WI38 (cell line): ENCODE data around the gene CTXND1.

Experiments
- H3K4me3 ChIP-seq: 2 replicates; pipeline ENCODE4 v1.5.1; 2011; ENCODE audit warnings: low read depth, mild to moderate bottlenecking, control low read depth, low read length
- CTCF ChIP-seq: IDR thresholded peaks from 2 replicates; pipeline ENCODE4 v1.5.1; 2012; ENCODE audit warnings: low read depth, mild to moderate bottlenecking, control low read depth, low read length

CTXND1 gene

DNA sequence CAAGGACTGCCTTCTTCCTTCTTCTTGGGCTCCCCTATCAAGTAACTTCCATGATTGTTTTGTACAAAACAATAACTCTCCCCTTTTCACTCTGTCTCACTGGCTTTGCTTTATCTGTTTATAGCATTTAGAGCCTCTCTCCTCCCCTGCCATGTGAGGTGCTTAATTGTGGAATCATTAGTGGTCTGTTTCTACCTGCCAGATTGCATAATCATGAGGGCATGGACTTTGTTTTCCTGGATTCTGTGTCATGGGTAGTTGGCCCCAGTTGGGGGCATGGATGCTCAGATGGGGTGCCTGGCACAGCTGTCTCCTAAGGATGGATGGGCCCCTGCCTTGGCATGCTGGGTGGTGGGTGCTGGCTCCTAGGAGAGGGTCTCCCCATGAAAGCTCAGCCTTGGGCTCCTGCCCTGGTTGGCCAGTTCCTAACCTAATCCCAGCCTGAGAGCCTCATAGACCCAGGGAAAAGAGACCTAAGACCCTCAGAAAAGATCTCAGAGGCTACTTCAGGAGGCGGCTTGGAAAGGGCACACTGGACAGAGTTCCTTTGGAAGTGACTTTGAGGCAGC lies 8.0 kb upstream of the CTXND1 start:
- H3K4me3 ChIP-seq: no peak overlapping the region
- no peak for TF ChIP-seq CTCF

DNA sequence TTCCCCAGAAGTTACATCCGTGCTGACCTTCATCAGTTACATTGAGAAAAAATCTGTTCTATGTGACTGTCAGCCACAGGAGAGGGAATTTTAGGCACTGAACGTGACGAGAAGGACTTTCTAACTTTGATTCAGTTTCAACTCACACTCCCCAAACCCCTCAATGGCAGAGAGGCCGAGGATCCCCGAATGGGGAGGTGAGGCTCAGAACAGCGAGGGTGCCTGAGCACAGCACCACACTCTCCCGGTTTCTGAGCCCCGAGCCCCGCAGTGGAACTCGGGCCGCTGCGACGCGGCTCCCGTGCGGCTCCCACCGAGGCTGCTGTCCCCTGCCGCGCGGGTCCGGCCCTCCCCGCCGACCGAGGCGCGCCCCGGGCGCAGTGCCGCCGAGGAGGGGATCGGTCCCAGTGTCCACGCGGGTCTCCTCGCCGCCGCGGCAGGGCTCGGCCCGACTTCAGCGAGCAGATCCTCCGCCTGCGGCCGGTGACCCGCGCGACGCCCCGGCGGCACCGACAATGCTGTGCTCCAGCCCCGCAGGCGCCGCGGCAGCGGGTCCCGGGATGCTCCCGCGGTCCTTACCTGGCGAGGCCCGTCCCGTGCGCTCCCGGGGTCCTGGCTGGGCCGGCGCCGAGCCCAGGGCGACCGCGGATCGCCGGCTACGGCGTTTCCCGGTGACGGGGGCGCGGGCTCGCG lies 439 bp downstream of the CTXND1 start:
- no peak overlapping the region for H3K4me3 ChIP-seq
- no peak for TF ChIP-seq CTCF

DNA sequence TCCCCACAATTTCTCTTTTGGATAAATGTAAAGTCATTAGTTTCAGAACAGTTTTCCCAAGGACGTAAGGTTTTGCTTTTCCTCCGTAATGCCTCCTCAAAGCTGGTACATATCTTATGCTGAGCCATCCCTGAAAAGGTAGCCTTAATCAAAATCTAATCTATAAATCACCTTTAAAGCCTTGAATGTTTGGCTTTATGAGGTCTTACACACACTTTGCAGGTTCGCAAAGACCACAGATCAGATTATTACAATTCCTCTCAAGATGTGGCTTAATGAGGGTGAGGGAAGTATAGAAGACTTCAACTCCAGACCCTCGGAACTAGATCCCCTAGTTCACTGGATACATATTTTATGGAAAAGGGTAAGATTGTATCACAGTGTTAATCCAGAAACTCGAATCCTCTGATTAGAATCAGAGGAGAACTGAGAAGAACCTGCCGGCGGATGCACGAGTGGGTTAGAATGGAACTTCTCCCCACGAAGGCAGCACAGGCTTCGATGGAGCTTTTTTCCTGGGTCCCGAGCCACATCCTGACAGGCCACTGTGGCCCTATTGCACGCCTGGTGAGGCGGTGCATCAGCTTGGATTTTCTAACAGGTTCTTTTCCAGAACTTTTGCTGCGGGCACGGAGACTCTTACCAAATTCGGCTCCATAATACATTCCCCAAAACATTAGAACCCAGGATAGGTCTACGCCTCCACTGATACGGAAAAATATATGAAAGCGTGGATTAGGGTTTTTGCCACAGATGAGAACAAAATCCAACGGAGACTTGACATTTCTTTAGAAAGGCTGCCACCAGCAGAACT lies 1.2 kb downstream of the CTXND1 start:
- no peak overlapping the region for H3K4me3 ChIP-seq
- no peak for TF ChIP-seq CTCF

GRCh38 chr15:80249973-80250372 lies 2.0 kb downstream of the CTXND1 start:
- TF ChIP-seq CTCF: no peak
- H3K4me3 ChIP-seq: no peak overlapping the region

GRCh38 chr15:80247320-80247719 lies 4.7 kb downstream of the CTXND1 start:
- no peak for TF ChIP-seq CTCF

DNA sequence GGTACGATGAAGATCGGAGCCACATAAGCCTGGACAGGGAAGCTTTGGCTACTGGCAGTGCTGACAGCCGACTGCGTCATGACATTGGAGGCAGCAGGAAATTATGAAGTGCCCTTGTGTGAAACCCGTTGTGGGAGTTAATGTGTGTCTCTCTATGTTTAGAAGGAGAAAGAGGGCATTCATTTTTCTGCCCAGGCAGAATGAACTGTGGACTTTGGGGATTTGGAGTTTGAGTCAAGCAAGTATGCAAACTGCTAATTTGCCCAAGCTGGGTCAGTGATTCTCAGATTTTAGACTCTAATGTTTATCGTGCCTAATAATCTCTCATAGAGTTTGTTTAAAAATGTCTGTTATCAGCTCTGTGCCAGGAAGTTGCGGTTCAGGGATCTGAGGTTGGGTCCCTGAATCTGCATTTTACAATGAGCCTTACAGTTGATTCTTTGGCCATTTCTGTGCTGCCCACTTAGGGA lies 5.6 kb downstream of the CTXND1 start:
- no peak for TF ChIP-seq CTCF
- H3K4me3 ChIP-seq: no peak overlapping the region

More at GRCh38 chr15:80247320-80247719, 4.7 kb downstream of the CTXND1 start:
- no peak overlapping the region for H3K4me3 ChIP-seq

GRCh38 chr15:80242802-80243201 lies 9.2 kb downstream of the CTXND1 start:
- no peak for TF ChIP-seq CTCF
- H3K4me3 ChIP-seq: no peak overlapping the region
